Lower lobe of right lung (tissue), 2 donors: ENCODE measurements around the gene MAP1LC3B2. TPM values are rescaled to one million over a fixed set of nuclear protein-coding genes. Genes with fewer than 3 reads are reported as not detected.

Experiments
- ATAC-seq, 2 donors: fragments of 200-7000 bp; cut with Tn5 transposase; one replicate each; pipeline ENCODE4 v1.9.1; 2020 to 2022; ENCODE audit warnings: mild to moderate bottlenecking in 2 of 2, moderate library complexity in 2 of 2
- DNase-seq: peaks from one replicate; pipeline ENCODE4 v3.0.0-alpha.2; 2020
- H3K27ac ChIP-seq: fragments of 200-600 bp; one replicate; pipeline ENCODE4 v1.8.0; 2022
- H3K27me3 ChIP-seq: fragments of 200-600 bp; one replicate; pipeline ENCODE4 v1.8.0; 2022; ENCODE audit warnings: low read depth
- H3K36me3 ChIP-seq: fragments of 200-600 bp; one replicate; pipeline ENCODE4 v1.8.0; 2022; ENCODE audit warnings: mild to moderate bottlenecking
- H3K4me1 ChIP-seq: fragments of 200-600 bp; one replicate; pipeline ENCODE4 v1.8.0; 2022
- H3K4me3 ChIP-seq: fragments of 200-600 bp; one replicate; pipeline ENCODE4 v1.8.0; 2022; ENCODE audit warnings: mild to moderate bottlenecking
- H3K9me3 ChIP-seq: fragments of 200-600 bp; one replicate; pipeline ENCODE4 v1.8.0; 2022
- CTCF ChIP-seq: fragments of 200-600 bp; IDR thresholded peaks from one replicate; pipeline ENCODE4 v1.8.0; 2022; ENCODE audit warnings: antibody characterized with exemption, mild to moderate bottlenecking
- intact Hi-C: fragments of 100-400 bp; cut with DNase I; formaldehyde crosslinking; loops from one replicate; pipeline ENCODE4 v1.11.0; 2022
- total RNA-seq: library from RNA; stranded (reverse); fragmentation: NEBNext Ultra II Directional; extraction: Animal tissue kit (Norgen Biotek cat#: 25700); gene quantifications from one replicate; pipeline ENCODE4 v1.2.1, GENCODE V29; 2021
- donor health status: DM: no; HTN: yes; CAD: no; lungs with severe emphysema.

The MAP1LC3B2 gene
- total RNA-seq, 1 donor from 2014 or later = 1.9 TPM

- H3K4me3 ChIP-seq = peak overlapping the region; percentile 43
- intact Hi-C loops = no loop called here
- no peak for TF ChIP-seq CTCF
- DNase-seq (no peak), ATAC-seq (no peak)
- peak overlapping the region; percentile 81 for H3K27ac ChIP-seq
- H3K4me1 ChIP-seq = peaks cover 33% of the 10 kb centered on the region
- H3K36me3 ChIP-seq = no peaks in the 10 kb centered on the region
- no peaks in the 10 kb centered on the region for H3K27me3 ChIP-seq
- no peaks in the 10 kb centered on the region for H3K9me3 ChIP-seq
Observed at GRCh38 chr12:116598311-116599284, 39.4 kb downstream of the MAP1LC3B2 start.

GRCh38 chr12:116599285-116600136 lies 40.3 kb downstream of the MAP1LC3B2 start:
- Histone ChIP-seq H3K4me1 (peaks cover 26% of the 10 kb centered on the region), H3K27me3 (no peaks in the 10 kb centered on the region), H3K9me3 (no peaks in the 10 kb centered on the region), H3K27ac (peak overlapping the region; percentile 81), H3K4me3 (peak overlapping the region; percentile 43), H3K36me3 (no peaks in the 10 kb centered on the region)
- TF ChIP-seq CTCF = peak; percentile 64
- DNase-seq (peak; percentile 86), ATAC-seq (peak; percentile 90 to 93)
- intact Hi-C loops = loop anchor here (10.0 kb wide), 1 partner anchor 55 kb away; no protein-coding TSS in a partner anchor

GRCh38 chr12:116600959-116601918 lies 42.1 kb downstream of the MAP1LC3B2 start:
- DNase-seq (no peak), ATAC-seq (no peak)
- H3K27me3 ChIP-seq = no peaks in the 10 kb centered on the region
- H3K36me3 ChIP-seq = no peaks in the 10 kb centered on the region
- H3K4me1 ChIP-seq = peaks cover 22% of the 10 kb centered on the region
- H3K27ac ChIP-seq = no peak overlapping the region
- TF ChIP-seq CTCF = no peak
- intact Hi-C loops = loop anchor here (10.0 kb wide), 1 partner anchor 54 kb away; no protein-coding TSS in a partner anchor
- no peak overlapping the region for H3K4me3 ChIP-seq
- H3K9me3 ChIP-seq = no peaks in the 10 kb centered on the region

GRCh38 chr12:116601933-116602810 lies 43.0 kb downstream of the MAP1LC3B2 start:
- TF ChIP-seq CTCF = no peak
- Histone ChIP-seq H3K4me3 (no peak overlapping the region), H3K9me3 (no peaks in the 10 kb centered on the region), H3K4me1 (peaks cover 22% of the 10 kb centered on the region), H3K36me3 (no peaks in the 10 kb centered on the region), H3K27ac (no peak overlapping the region), H3K27me3 (no peaks in the 10 kb centered on the region)
- DNase-seq (no peak), ATAC-seq (no peak)
- intact Hi-C loops = loop anchor here (10.0 kb wide), 1 partner anchor 53 kb away; no protein-coding TSS in a partner anchor
